Measurements from ENCODE around the gene CHGA. TPM values are rescaled to one million over a fixed set of nuclear protein-coding genes. Genes with fewer than 3 reads are reported as not detected.

CHGA gene
- total and polyA plus RNA-seq, 2 donors from 2014 or later: 0.38 to 6.6 TPM

GRCh38 chr14:92888896-92889295 lies 34.1 kb upstream of the CHGA start:
- no peak for FAIRE-seq

GRCh38 chr14:92890830-92891588 lies 31.9 kb upstream of the CHGA start:
- intact Hi-C loops (cut with DNase I): no loop called here
- Histone ChIP-seq H3K9me3 (ENCODE audit: control insufficient read depth in 2 of 3, insufficient read depth in 1 of 3, low read length in 3 of 3) (peaks cover 0 to 8% (median 0%) of the 10 kb centered on the region in 3 donors), H3K27me3 (ENCODE audit: control insufficient read depth, insufficient read depth, low read length) (no peaks in the 10 kb centered on the region), H3K4me1 (ENCODE audit: control insufficient read depth in 2 of 3, insufficient read depth in 2 of 3, low read depth in 1 of 3, low read length in 3 of 3) (no peaks in the 10 kb centered on the region), H3K36me3 (ENCODE audit: control insufficient read depth in 2 of 3, insufficient read depth in 3 of 3, low read length in 3 of 3) (no peaks in the 10 kb centered on the region), H3K9ac (ENCODE audit: low read length in 3 of 3) (no peak overlapping the region), H3K4me3 (ENCODE audit: low read length in 3 of 3) (no peak overlapping the region), H3K27ac (ENCODE audit: low read depth in 2 of 2, low read length in 2 of 2) (no peak overlapping the region)
- FAIRE-seq (no peak), DNase-seq (no peak)
- no peak for TF ChIP-seq CTCF (IDR thresholded peaks at IDR 0.05; ENCODE audit: borderline replicate concordance, extremely low read depth, insufficient read depth)

More at GRCh38 chr14:92888896-92889295, 34.1 kb upstream of the CHGA start:
- Histone ChIP-seq H3K9ac (ENCODE audit: low read length in 3 of 3) (no peak overlapping the region), H3K36me3 (ENCODE audit: control insufficient read depth in 2 of 3, insufficient read depth in 3 of 3, low read length in 3 of 3) (no peaks in the 10 kb centered on the region), H3K27me3 (ENCODE audit: control insufficient read depth, insufficient read depth, low read length) (no peaks in the 10 kb centered on the region), H3K4me1 (ENCODE audit: control insufficient read depth in 2 of 3, insufficient read depth in 2 of 3, low read depth in 1 of 3, low read length in 3 of 3) (no peaks in the 10 kb centered on the region), H3K4me3 (ENCODE audit: low read length in 3 of 3) (no peak overlapping the region), H3K27ac (ENCODE audit: low read depth in 2 of 2, low read length in 2 of 2) (no peak overlapping the region), H3K9me3 (ENCODE audit: control insufficient read depth in 2 of 3, insufficient read depth in 1 of 3, low read length in 3 of 3) (peaks cover 0 to 3% (median 0%) of the 10 kb centered on the region in 3 donors)
- no peak for TF ChIP-seq CTCF (IDR thresholded peaks at IDR 0.05; ENCODE audit: borderline replicate concordance, extremely low read depth, insufficient read depth)
- intact Hi-C loops (cut with DNase I): no loop called here
- no peak for DNase-seq

- H3K27me3 ChIP-seq (ENCODE audit: control insufficient read depth, insufficient read depth, low read length): no peaks in the 10 kb centered on the region
- no peak overlapping the region for H3K4me3 ChIP-seq (ENCODE audit: low read length in 3 of 3)
- no peak overlapping the region for H3K9ac ChIP-seq (ENCODE audit: low read length in 3 of 3)
- no peak for TF ChIP-seq CTCF (IDR thresholded peaks at IDR 0.05; ENCODE audit: borderline replicate concordance, extremely low read depth, insufficient read depth)
- H3K4me1 ChIP-seq (ENCODE audit: control insufficient read depth in 2 of 3, insufficient read depth in 2 of 3, low read depth in 1 of 3, low read length in 3 of 3): no peaks in the 10 kb centered on the region
- H3K36me3 ChIP-seq (ENCODE audit: control insufficient read depth in 2 of 3, insufficient read depth in 3 of 3, low read length in 3 of 3): no peaks in the 10 kb centered on the region
- no peak overlapping the region for H3K27ac ChIP-seq (ENCODE audit: low read depth in 2 of 2, low read length in 2 of 2)
- intact Hi-C loops (cut with DNase I): no loop called here
- H3K9me3 ChIP-seq (ENCODE audit: control insufficient read depth in 2 of 3, insufficient read depth in 1 of 3, low read length in 3 of 3): peaks cover 0 to 8% (median 0%) of the 10 kb centered on the region in 3 donors
- FAIRE-seq (no peak), DNase-seq (no peak)
Observed at GRCh38 chr14:92892589-92892988, 30.4 kb upstream of the CHGA start.
